SK-N-SH (cell line): ENCODE measurements around the gene RGS9. TPM values are rescaled to one million over a fixed set of nuclear protein-coding genes. Genes with fewer than 3 reads are reported as not detected.
A peak's percentile ranks its signal among the peaks of the same experiment; 100 is the strongest.

Experiments
- CTCF ChIA-PET: fragments of 300-600, 350-600 bp; formaldehyde crosslinking; extraction: SDS; loops from one replicate; lab custom pipeline; 2021; lab: Yijun Ruan, JAX
- POLR2A ChIA-PET: fragments of 350-600 bp; sonication (Branson Sonifier 250); formaldehyde crosslinking; extraction: SDS; loops from one replicate; lab custom pipeline; 2020; ENCODE audit warnings: antibody characterized with exemption, inconsistent platforms; lab: Yijun Ruan, JAX
- DNase-seq: peaks from one replicate; pipeline ENCODE4 v3.0.0; 2012
- H2AFZ ChIP-seq: fragments of 200-600 bp; sonication (generic); 2 replicates; pipeline ENCODE4 v1.8.1; 2016; ENCODE audit warnings: antibody characterized with exemption, mild to moderate bottlenecking, low read depth
- H3F3A ChIP-seq: fragments of 200-600 bp; sonication (generic); replicated peaks from 2 replicates; pipeline ENCODE3; 2016; ENCODE audit warnings: antibody characterized with exemption, mild to moderate bottlenecking; ENCODE audit not compliant: insufficient read depth
- H3K27ac ChIP-seq, 2 experiments: fragments of 200-500 bp in 1 of 2; fragments of 200-600 bp in 1 of 2; sonication (Bioruptor generic) in 1 of 2; sonication (generic), shearing (Covaris generic) in 1 of 2; 2 replicates each; pipeline versions ENCODE4 v1.5.1 to v1.6.1; 2014 to 2016; ENCODE audit warnings: low read depth in 2 of 2, inconsistent platforms in 1 of 2, low read length in 1 of 2, mild to moderate bottlenecking in 1 of 2, mixed read lengths in 1 of 2
- H3K27me3 ChIP-seq: fragments of 200-600 bp; sonication (generic), shearing (Covaris generic); 2 replicates; pipeline ENCODE4 v1.6.1; 2016; ENCODE audit warnings: mixed run types; ENCODE audit not compliant: insufficient read depth
- H3K36me3 ChIP-seq, 2 experiments: fragments of 200-500 bp in 1 of 2; fragments of 200-600 bp in 1 of 2; sonication (Bioruptor generic) in 1 of 2; sonication (generic) in 1 of 2; replicated peaks in 1 of 2; 2 replicates each; pipeline versions ENCODE3 to v1.5.1; 2014 to 2016; ENCODE audit warnings: low read length in 1 of 2, mild to moderate bottlenecking in 1 of 2; ENCODE audit not compliant: insufficient read depth in 2 of 2, control insufficient read depth in 1 of 2
- H3K4me1 ChIP-seq, 2 experiments: fragments of 200-500 bp in 1 of 2; fragments of 200-600 bp in 1 of 2; sonication (Bioruptor generic) in 1 of 2; sonication (generic), shearing (Covaris generic) in 1 of 2; 2 replicates each; pipeline versions ENCODE4 v1.5.1 to v1.6.1; 2014 to 2016; ENCODE audit warnings: low read depth in 1 of 2, low read length in 1 of 2, mixed run types in 1 of 2; ENCODE audit not compliant: insufficient read depth in 2 of 2, control insufficient read depth in 1 of 2
- H3K4me2 ChIP-seq: fragments of 200-600 bp; sonication (generic), shearing (Covaris generic); 2 replicates; pipeline ENCODE4 v1.6.1; 2017; ENCODE audit warnings: mixed run types
- H3K4me3 ChIP-seq, 2 experiments: fragments of 200-500 bp in 1 of 2; fragments of 200-600 bp in 1 of 2; sonication (Bioruptor generic) in 1 of 2; sonication (generic), shearing (Covaris generic) in 1 of 2; 2 replicates each; pipeline versions ENCODE4 v1.5.1 to v1.8.1; 2014 to 2016; ENCODE audit warnings: low read depth in 2 of 2, inconsistent platforms in 1 of 2, low read length in 1 of 2, mild to moderate bottlenecking in 1 of 2, mixed read lengths in 1 of 2, moderate library complexity in 1 of 2
- H3K79me2 ChIP-seq: fragments of 200-600 bp; sonication (generic); 2 replicates; pipeline ENCODE4 v1.8.1; 2017; ENCODE audit warnings: mild to moderate bottlenecking; ENCODE audit not compliant: insufficient read depth
- H3K9ac ChIP-seq: fragments of 200-600 bp; sonication (generic); 2 replicates; pipeline ENCODE4 v1.6.1; 2017; ENCODE audit warnings: mixed run types
- H3K9me2 ChIP-seq: fragments of 200-600 bp; sonication (generic); 2 replicates; pipeline ENCODE4 v1.6.1; 2017; ENCODE audit warnings: mixed run types
- H3K9me3 ChIP-seq: fragments of 200-600 bp; sonication (generic); 2 replicates; pipeline ENCODE4 v1.6.1; 2017; ENCODE audit warnings: mixed run types, mild to moderate bottlenecking, moderate library complexity
- H4K20me1 ChIP-seq: fragments of 200-600 bp; sonication (generic); 2 replicates; pipeline ENCODE4 v1.6.1; 2017; ENCODE audit warnings: mild to moderate bottlenecking, mixed run types; ENCODE audit not compliant: insufficient read depth
- ELF1 ChIP-seq: IDR thresholded peaks from 2 replicates; pipeline ENCODE4 v1.4.0; 2012
- FOSL2 ChIP-seq: IDR thresholded peaks from 2 replicates; pipeline ENCODE4 v1.4.0; 2012; ENCODE audit warnings: low read depth, mild to moderate bottlenecking, moderate library complexity, borderline replicate concordance
- MAX ChIP-seq: IDR thresholded peaks from 2 replicates; pipeline ENCODE4 v1.4.0; 2012; ENCODE audit warnings: low read depth
- PBX3 ChIP-seq: IDR thresholded peaks from 2 replicates; pipeline ENCODE4; 2012
- TCF12 ChIP-seq: IDR thresholded peaks from 2 replicates; pipeline ENCODE4 v1.4.0; 2012
- YY1 ChIP-seq: IDR thresholded peaks from 2 replicates; pipeline ENCODE4 v1.4.0; 2012; ENCODE audit warnings: low read depth, mild to moderate bottlenecking
- WGBS: methylation state at CpG from one replicate; pipeline ENCODE4 v1.1.6; 2017; ENCODE audit warnings: low lambda C conversion rate; 5-methylcytosine and 5-hydroxymethylcytosine counted together
- polyA plus RNA-seq, 3 experiments: library from polyadenylated mRNA; depleted of rRNA; stranded (reverse); fragments of >200 nt; gene quantifications; 2 replicates each; pipeline ENCODE4 v1.2.3, GENCODE V29; 2012

The RGS9 gene
- polyA plus RNA-seq, 1 of the 3 experiments (the other 2 are of a cell fraction) = 1.4 TPM

GRCh38 chr17:65193716-65194293 is 56.6 kb downstream of the RGS9 start:
- Histone ChIP-seq H3K9me2 (no peaks in the 10 kb centered on the region), H3K4me1 (peaks cover 4 to 19% of the 10 kb centered on the region in 2 experiments; a peak in 2 of 4 replicates), H3K9ac (no peak overlapping the region), H3K4me2 (no peak overlapping the region), H3K79me2 (no peaks in the 10 kb centered on the region), H3K36me3 (no peaks in the 10 kb centered on the region)
- TF ChIP-seq FOSL2 (peak; percentile 13; the same call in 1 of the 2 replicates), TCF12 (peak; percentile 44; the same call in 1 of the 2 replicates), PBX3 (peak; percentile 52), ELF1 (no peak)
- TF ChIP-seq, all 33 proteins: peak for 3
- Histone ChIP-seq H3K27me3 (no peaks in the 10 kb centered on the region), H3K27ac (peak overlapping the region in 1 of 2 experiments; percentile 2; a peak in 1 of 4 replicates), H2AFZ (no peak overlapping the region), H3F3A (peaks cover 4% of the 10 kb centered on the region), H3K4me3 (no peak overlapping the region), H4K20me1 (no peaks in the 10 kb centered on the region), H3K9me3 (no peaks in the 10 kb centered on the region)
- ChIA-PET POLR2A (no interaction called here), CTCF (interaction anchor here (0.8 to 1.2 kb wide), 4 partner anchors 8 to 232 kb away, joined by 3 to 4 read pairs (median 3); partner anchors contain the start of gene RGS9)
- DNase-seq = no peak
- 76% methylated on average over 9 of the region's 9 CpGs for WGBS

GRCh38 chr17:65194670-65195334 is 57.6 kb downstream of the RGS9 start:
- no peak for DNase-seq
- no peak for TF ChIP-seq MAX
- TF ChIP-seq YY1 = no peak
- CTCF ChIA-PET = interaction anchor here (0.8 to 1.8 kb wide), 4 partner anchors 9 to 233 kb away, joined by 3 to 4 read pairs (median 4); no protein-coding TSS in a partner anchor
- Histone ChIP-seq H3K4me3 (no peak overlapping the region), H3K9me2 (no peaks in the 10 kb centered on the region), H3K27me3 (no peaks in the 10 kb centered on the region), H3K9me3 (no peaks in the 10 kb centered on the region), H3K79me2 (no peaks in the 10 kb centered on the region), H3K36me3 (no peaks in the 10 kb centered on the region), H3K4me2 (no peak overlapping the region), H4K20me1 (no peaks in the 10 kb centered on the region), H3K4me1 (peaks cover 4 to 19% of the 10 kb centered on the region in 2 experiments; a peak in 2 of 4 replicates), H2AFZ (no peak overlapping the region), H3K27ac (no peak overlapping the region), H3F3A (peaks cover 4% of the 10 kb centered on the region), H3K9ac (no peak overlapping the region)
- POLR2A ChIA-PET = no interaction called here
- WGBS = 93% methylated on average over 9 of the region's 9 CpGs

- Histone ChIP-seq H2AFZ (no peak overlapping the region), H3K27me3 (no peaks in the 10 kb centered on the region), H4K20me1 (no peaks in the 10 kb centered on the region), H3K9ac (no peak overlapping the region), H3F3A (peaks cover 4% of the 10 kb centered on the region), H3K4me2 (no peak overlapping the region), H3K4me1 (peaks cover 4 to 14% of the 10 kb centered on the region in 2 experiments; a peak in 2 of 4 replicates), H3K4me3 (no peak overlapping the region), H3K9me3 (no peaks in the 10 kb centered on the region), H3K36me3 (no peaks in the 10 kb centered on the region), H3K27ac (no peak overlapping the region), H3K79me2 (no peaks in the 10 kb centered on the region), H3K9me2 (no peaks in the 10 kb centered on the region)
- CTCF ChIA-PET = interaction anchor here (1.8 to 3.6 kb wide), 2 partner anchors 22 to 95 kb away, joined by 4 to 32 read pairs; no protein-coding TSS in a partner anchor
- WGBS = 90% methylated on average over 7 of the region's 7 CpGs
- DNase-seq = no peak
- no peak for TF ChIP-seq MAX
- POLR2A ChIA-PET = interaction anchor here (0.9 kb wide), 1 partner anchor 72 kb away, joined by 3 read pairs; no protein-coding TSS in a partner anchor
These were observed 58.5 kb downstream of the RGS9 start for GRCh38 chr17:65195716-65196115.
